Raji (cell line): Measurements from ENCODE around the gene MAF.

Source experiments
- POLR2A ChIP-seq: IDR thresholded peaks from 2 replicates; pipeline ENCODE4 v1.6.1; 2011; ENCODE audit warnings: low read depth, low read length, control low read depth; ENCODE audit not compliant: insufficient read depth

The MAF gene

GRCh38 chr16:79599837-79600637 is 500 bp downstream of the MAF start:
- no peak for TF ChIP-seq POLR2A

GRCh38 chr16:79599256-79599836 is 1.2 kb downstream of the MAF start:
- no peak for TF ChIP-seq POLR2A

- TF ChIP-seq POLR2A: no peak
These were observed 2.0 kb downstream of the MAF start for GRCh38 chr16:79598348-79599181.

GRCh38 chr16:79598063-79598347 is 2.5 kb downstream of the MAF start:
- no peak for TF ChIP-seq POLR2A

- no peak for TF ChIP-seq POLR2A
These were observed 3.1 kb downstream of the MAF start for GRCh38 chr16:79597277-79598062.

GRCh38 chr16:79595931-79596450 is 4.5 kb downstream of the MAF start:
- TF ChIP-seq POLR2A: no peak

- no peak for TF ChIP-seq POLR2A
These were observed 5.3 kb downstream of the MAF start for GRCh38 chr16:79595231-79595641.

GRCh38 chr16:79593754-79594153 is 6.8 kb downstream of the MAF start:
- no peak for TF ChIP-seq POLR2A

- TF ChIP-seq POLR2A: no peak
These were observed 7.4 kb downstream of the MAF start for GRCh38 chr16:79593074-79593531.

- TF ChIP-seq POLR2A: no peak
These were observed 8.4 kb downstream of the MAF start for GRCh38 chr16:79592186-79592585.

- TF ChIP-seq POLR2A: no peak
These were observed 10.9 kb downstream of the MAF start for GRCh38 chr16:79589601-79590102.

GRCh38 chr16:79587897-79588296 is 12.6 kb downstream of the MAF start:
- TF ChIP-seq POLR2A: no peak

GRCh38 chr16:79587296-79587695 is 13.2 kb downstream of the MAF start:
- TF ChIP-seq POLR2A: no peak

- TF ChIP-seq POLR2A: no peak
These were observed 17.7 kb downstream of the MAF start for GRCh38 chr16:79582789-79583188.
